Fibroblast of villous mesenchyme (primary cell): ENCODE measurements around the gene TFG. TPM values are rescaled to one million over a fixed set of nuclear protein-coding genes. Genes with fewer than 3 reads are reported as not detected.

Source experiments
- DNase-seq: peaks from one replicate; pipeline ENCODE4 v3.0.0-alpha.2; 2010; ENCODE audit warnings: low read depth
- H3K4me3 ChIP-seq: 2 replicates; pipeline ENCODE4 v1.5.1; 2011; ENCODE audit warnings: low read depth, mild to moderate bottlenecking, low read length
- total RNA-seq: library from RNA; depleted of rRNA; stranded (reverse); fragments of >200 nt; gene quantifications from 2 replicates; pipeline ENCODE4 v1.2.3, GENCODE V29; 2012
- TF ChIP-seq, protein P1 (sequence below): IDR thresholded peaks from 2 replicates; pipeline ENCODE4 v1.5.1; 2012; ENCODE audit warnings: low read depth, mild to moderate bottlenecking, low read length; ENCODE audit not compliant: insufficient read depth

TFG gene
- total RNA-seq, 1 donor = 127 TPM

GRCh38 chr3:100737334-100737733 is 28.0 kb downstream of the TFG start:
- TF ChIP-seq, protein P1, sequence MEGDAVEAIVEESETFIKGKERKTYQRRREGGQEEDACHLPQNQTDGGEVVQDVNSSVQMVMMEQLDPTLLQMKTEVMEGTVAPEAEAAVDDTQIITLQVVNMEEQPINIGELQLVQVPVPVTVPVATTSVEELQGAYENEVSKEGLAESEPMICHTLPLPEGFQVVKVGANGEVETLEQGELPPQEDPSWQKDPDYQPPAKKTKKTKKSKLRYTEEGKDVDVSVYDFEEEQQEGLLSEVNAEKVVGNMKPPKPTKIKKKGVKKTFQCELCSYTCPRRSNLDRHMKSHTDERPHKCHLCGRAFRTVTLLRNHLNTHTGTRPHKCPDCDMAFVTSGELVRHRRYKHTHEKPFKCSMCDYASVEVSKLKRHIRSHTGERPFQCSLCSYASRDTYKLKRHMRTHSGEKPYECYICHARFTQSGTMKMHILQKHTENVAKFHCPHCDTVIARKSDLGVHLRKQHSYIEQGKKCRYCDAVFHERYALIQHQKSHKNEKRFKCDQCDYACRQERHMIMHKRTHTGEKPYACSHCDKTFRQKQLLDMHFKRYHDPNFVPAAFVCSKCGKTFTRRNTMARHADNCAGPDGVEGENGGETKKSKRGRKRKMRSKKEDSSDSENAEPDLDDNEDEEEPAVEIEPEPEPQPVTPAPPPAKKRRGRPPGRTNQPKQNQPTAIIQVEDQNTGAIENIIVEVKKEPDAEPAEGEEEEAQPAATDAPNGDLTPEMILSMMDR = peak; percentile 26
- H3K4me3 ChIP-seq = no peak overlapping the region
- peak; percentile 16 for DNase-seq

GRCh38 chr3:100740207-100740606 is 30.9 kb downstream of the TFG start:
- no peak for DNase-seq
- TF ChIP-seq, protein P1 = no peak
- H3K4me3 ChIP-seq = no peak overlapping the region

DNA sequence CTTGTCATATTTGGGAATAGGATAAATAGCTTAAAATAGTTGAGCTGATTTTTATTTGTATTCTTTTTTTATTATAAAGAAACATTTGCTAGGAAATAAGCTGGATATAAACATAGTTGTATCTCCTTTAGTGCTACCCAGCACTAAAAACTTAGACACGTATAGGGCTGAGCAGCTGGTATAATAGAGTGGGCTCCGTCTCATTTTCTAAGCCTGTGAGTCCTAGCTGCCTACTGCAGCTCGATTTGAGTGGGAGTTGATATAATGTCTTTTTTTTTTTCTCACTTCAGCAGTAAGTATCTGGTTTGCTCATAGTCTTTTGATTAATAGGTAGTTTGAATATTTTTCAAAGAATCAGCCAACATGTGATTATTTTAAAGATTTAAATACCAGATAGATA is 34.2 kb downstream of the TFG start:
- TF ChIP-seq, protein P1 = no peak
- no peak for DNase-seq
- H3K4me3 ChIP-seq = no peak overlapping the region

GRCh38 chr3:100744671-100745070 is 35.4 kb downstream of the TFG start:
- DNase-seq = no peak
- TF ChIP-seq, protein P1 = no peak
- no peak overlapping the region for H3K4me3 ChIP-seq

DNA sequence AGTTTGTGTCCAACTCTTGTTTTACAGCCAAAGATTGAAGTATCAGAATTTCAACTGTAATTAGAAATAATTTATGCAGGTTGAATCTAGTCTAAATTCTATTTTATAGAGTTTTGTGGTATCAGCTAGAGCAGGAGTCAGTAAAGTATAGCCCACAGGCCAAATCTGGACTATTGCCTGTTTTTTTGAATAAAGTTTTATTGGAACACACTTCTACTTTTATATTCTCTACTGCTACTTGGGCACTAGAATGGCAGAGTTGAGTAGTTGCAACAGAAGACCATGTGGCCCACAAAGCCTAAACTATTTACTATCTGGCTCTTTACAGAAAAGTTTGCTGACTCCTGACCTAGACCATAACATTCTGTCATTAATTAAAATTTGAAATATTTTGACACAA is 36.3 kb downstream of the TFG start:
- no peak for DNase-seq
- TF ChIP-seq, protein P1 = no peak
- H3K4me3 ChIP-seq = no peak overlapping the region

- DNase-seq = no peak
Measured at GRCh38 chr3:100746092-100746491, 36.8 kb downstream of the TFG start.

GRCh38 chr3:100748220-100748619 is 38.9 kb downstream of the TFG start:
- TF ChIP-seq, protein P1 = no peak
- no peak for DNase-seq
- no peak overlapping the region for H3K4me3 ChIP-seq

More at GRCh38 chr3:100746092-100746491, 36.8 kb downstream of the TFG start:
- no peak overlapping the region for H3K4me3 ChIP-seq
- TF ChIP-seq, protein P1 = no peak
